ENCODE measurements around the gene NUP210L.
"Not testable (repeated sequence)": the region's sequence is repeated elsewhere in the genome, so short reads cannot be mapped to it uniquely, and the experiment has no call there.

DNA sequence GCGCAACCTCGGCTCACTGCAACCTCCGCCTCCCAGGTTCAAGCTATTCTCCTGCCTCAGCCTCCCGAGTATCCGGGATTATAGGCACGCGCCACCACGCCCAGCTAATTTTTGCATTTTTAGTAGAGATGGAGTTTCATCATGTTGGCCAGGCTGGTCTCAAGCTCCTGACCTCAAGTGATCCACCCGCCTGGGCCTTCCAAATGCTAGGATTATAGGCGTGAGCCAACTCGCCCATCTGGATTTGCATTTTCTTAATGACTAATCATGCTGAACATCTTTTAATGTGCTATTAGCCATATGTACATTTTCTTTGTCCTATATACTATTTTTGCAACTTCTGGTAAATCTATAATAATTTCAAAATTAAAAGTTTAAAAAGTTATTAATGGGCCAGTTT, 31.7 kb downstream of the NUP210L start:
- TF ChIP-seq POLR2A (IDR thresholded peaks at IDR 0.05; ENCODE audit: low read depth, low read length); POLR2AphosphoS5 (IDR thresholded peaks at IDR 0.05; ENCODE audit: insufficient read depth, low read depth, low read length): not testable (repeated sequence)
- TF ChIP-seq, protein P1, sequence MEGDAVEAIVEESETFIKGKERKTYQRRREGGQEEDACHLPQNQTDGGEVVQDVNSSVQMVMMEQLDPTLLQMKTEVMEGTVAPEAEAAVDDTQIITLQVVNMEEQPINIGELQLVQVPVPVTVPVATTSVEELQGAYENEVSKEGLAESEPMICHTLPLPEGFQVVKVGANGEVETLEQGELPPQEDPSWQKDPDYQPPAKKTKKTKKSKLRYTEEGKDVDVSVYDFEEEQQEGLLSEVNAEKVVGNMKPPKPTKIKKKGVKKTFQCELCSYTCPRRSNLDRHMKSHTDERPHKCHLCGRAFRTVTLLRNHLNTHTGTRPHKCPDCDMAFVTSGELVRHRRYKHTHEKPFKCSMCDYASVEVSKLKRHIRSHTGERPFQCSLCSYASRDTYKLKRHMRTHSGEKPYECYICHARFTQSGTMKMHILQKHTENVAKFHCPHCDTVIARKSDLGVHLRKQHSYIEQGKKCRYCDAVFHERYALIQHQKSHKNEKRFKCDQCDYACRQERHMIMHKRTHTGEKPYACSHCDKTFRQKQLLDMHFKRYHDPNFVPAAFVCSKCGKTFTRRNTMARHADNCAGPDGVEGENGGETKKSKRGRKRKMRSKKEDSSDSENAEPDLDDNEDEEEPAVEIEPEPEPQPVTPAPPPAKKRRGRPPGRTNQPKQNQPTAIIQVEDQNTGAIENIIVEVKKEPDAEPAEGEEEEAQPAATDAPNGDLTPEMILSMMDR (IDR thresholded peaks at IDR 0.05; ENCODE audit: extremely low read depth in 1 of 2, insufficient read depth in 1 of 2, low read depth in 1 of 2, low read length in 2 of 2), result not testable (repeated sequence)

Measured in endothelial cell of umbilical vein (primary cell).